ENCODE results near the gene SHC2. TPM values are rescaled to one million over a fixed set of nuclear protein-coding genes. Genes with fewer than 3 reads are reported as not detected.

The SHC2 gene
- total and polyA plus RNA-seq, 2 experiments from 2014 or later = 39.9 to 56.9 TPM

- no peaks in the 10 kb centered on the region for H3K36me3 ChIP-seq
- H3K4me3 ChIP-seq = peak overlapping the region; percentile 10
- DNase-seq (ENCODE audit: low read depth in 1 of 2, low spot score in 1 of 2) = no peak
- H3K27me3 ChIP-seq = peaks cover 50% of the 10 kb centered on the region
- no peaks in the 10 kb centered on the region for H3K4me1 ChIP-seq (ENCODE audit: low read depth)
- no peak overlapping the region for H3K27ac ChIP-seq
- H3K9me3 ChIP-seq (ENCODE audit: low read depth) = no peaks in the 10 kb centered on the region
- no peak for TF ChIP-seq CTCF (IDR thresholded peaks at IDR 0.05; ENCODE audit: low read depth, low read length)
Observed at GRCh38 chr19:497491-497868, 36.6 kb upstream of the SHC2 start.

DNA sequence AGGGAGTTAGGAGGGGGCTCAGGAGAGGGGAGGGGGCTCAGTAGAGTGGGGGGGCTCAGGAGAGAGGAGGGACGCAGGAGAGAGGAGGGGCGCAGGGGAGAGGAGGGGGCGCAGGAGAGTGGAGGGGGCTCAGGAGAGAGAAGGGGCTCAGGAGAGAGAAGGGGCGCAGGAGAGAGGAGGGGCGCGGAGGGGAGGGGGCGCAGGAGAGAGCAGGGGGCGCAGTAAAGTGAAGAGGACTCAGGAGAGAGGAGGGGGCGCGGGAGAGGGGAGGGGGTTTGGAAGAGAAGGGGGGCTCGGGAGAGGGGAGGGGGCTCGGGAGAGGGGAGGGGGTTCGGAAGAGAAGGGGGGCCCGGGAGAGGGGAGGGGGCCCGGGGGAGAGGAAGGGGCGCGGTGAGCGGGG, 36.2 kb upstream of the SHC2 start:
- no peak overlapping the region for H3K27ac ChIP-seq
- DNase-seq (ENCODE audit: low read depth in 1 of 2, low spot score in 1 of 2) = no peak
- TF ChIP-seq CTCF (IDR thresholded peaks at IDR 0.05; ENCODE audit: low read depth, low read length) = no peak
- H3K4me1 ChIP-seq (ENCODE audit: low read depth) = no peaks in the 10 kb centered on the region
- H3K36me3 ChIP-seq = no peaks in the 10 kb centered on the region
- peaks cover 50% of the 10 kb centered on the region for H3K27me3 ChIP-seq
- no peaks in the 10 kb centered on the region for H3K9me3 ChIP-seq (ENCODE audit: low read depth)
- H3K4me3 ChIP-seq = no peak overlapping the region

DNA sequence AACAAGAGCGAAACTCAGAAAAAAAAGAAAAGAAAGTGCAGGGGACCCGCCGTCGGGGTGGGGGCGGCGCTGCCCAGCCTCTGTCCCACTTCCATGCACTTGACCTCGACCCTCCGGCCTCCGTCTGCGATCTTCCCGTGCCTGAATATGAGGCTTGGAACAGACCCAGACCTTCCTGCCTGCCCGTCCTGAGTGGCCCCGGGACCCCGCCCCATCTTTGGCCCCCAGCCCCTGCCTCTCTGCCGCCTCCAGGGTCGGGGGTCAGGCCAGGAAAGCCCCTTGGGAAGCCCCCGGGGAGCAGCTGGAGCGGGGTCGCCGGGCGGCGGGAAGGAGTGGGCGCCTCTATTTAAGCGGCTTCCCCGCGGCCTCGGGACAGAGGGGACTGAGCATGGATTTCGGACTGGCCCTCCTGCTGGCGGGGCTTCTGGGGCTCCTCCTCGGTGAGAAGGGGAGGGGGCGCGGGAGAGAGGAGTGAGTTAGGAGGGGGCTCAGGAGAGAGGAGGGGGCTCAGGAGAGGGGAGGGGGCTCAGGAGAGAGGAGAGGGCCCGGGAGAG, 35.4 kb upstream of the SHC2 start, which contains the start of gene MADCAM1:
TSS of gene MADCAM1 (plus strand) at position 375 of the 554 bp plus-strand sequence. CDS start at position 389, 14 bp downstream.
- DNase-seq (ENCODE audit: low read depth in 1 of 2, low spot score in 1 of 2) = no peak
- Histone ChIP-seq H3K36me3 (no peaks in the 10 kb centered on the region), H3K27ac (no peak within 1 kb of the TSS), H3K4me3 (no peak within 1 kb of the TSS), H3K4me1 (ENCODE audit: low read depth) (no peaks in the 10 kb centered on the region), H3K27me3 (peaks cover 46% of the 10 kb centered on the region), H3K9me3 (ENCODE audit: low read depth) (no peaks in the 10 kb centered on the region)
- TF ChIP-seq CTCF (IDR thresholded peaks at IDR 0.05; ENCODE audit: low read depth, low read length) = no peak

GRCh38 chr19:495402-496111, 34.7 kb upstream of the SHC2 start:
- no peaks in the 10 kb centered on the region for H3K9me3 ChIP-seq (ENCODE audit: low read depth)
- peak; percentile 77 for TF ChIP-seq CTCF (IDR thresholded peaks at IDR 0.05; ENCODE audit: low read depth, low read length)
- peaks cover 40% of the 10 kb centered on the region for H3K27me3 ChIP-seq
- H3K27ac ChIP-seq = no peak overlapping the region
- H3K36me3 ChIP-seq = no peaks in the 10 kb centered on the region
- no peaks in the 10 kb centered on the region for H3K4me1 ChIP-seq (ENCODE audit: low read depth)
- H3K4me3 ChIP-seq = no peak overlapping the region
- peak in 1 of 2 donors; percentile 49 for DNase-seq (ENCODE audit: low read depth in 1 of 2, low spot score in 1 of 2)

- H3K27ac ChIP-seq = no peak overlapping the region
Observed at GRCh38 chr19:495081-495401, 34.2 kb upstream of the SHC2 start.

More at GRCh38 chr19:495081-495401, 34.2 kb upstream of the SHC2 start:
- Histone ChIP-seq H3K27me3 (peaks cover 35% of the 10 kb centered on the region), H3K4me1 (ENCODE audit: low read depth) (peaks cover 1% of the 10 kb centered on the region), H3K36me3 (no peaks in the 10 kb centered on the region), H3K9me3 (ENCODE audit: low read depth) (no peaks in the 10 kb centered on the region), H3K4me3 (no peak overlapping the region)
- TF ChIP-seq CTCF (IDR thresholded peaks at IDR 0.05; ENCODE audit: low read depth, low read length) = no peak
- DNase-seq (ENCODE audit: low read depth in 1 of 2, low spot score in 1 of 2) = no peak

All from cardiac muscle cell (in vitro differentiated cells and primary cell).